T-helper 1 cell treated with Interleukin-12 subunit alpha and Interleukin-12 subunit beta and Interleukin-4 antibody, amounts not matched to agents 30 ng/mL and 1 ng/mL, for 36 hours (primary cell): ENCODE data around the gene DNAJC16. TPM values are rescaled to one million over a fixed set of nuclear protein-coding genes. Genes with fewer than 3 reads are reported as not detected.

Experiments used
- intact Hi-C: fragments of 100-400 bp; cut with micrococcal nuclease; formaldehyde crosslinking; loops from one replicate; pipeline ENCODE4 v1.15.1; 2024
- total RNA-seq: library from RNA; stranded (reverse); gene quantifications from 2 replicates; pipeline ENCODE4 v1.2.3, GENCODE V29; 2022

DNAJC16 gene
- total RNA-seq, 1 donor from 2014 or later, result 21.6 TPM

- intact Hi-C loops, result no loop called here
Observed at GRCh38 chr1:15531003-15531402, 4.4 kb downstream of the DNAJC16 start.

GRCh38 chr1:15531682-15532081 lies 5.0 kb downstream of the DNAJC16 start:
- intact Hi-C loops, result no loop called here

GRCh38 chr1:15538771-15539170 lies 12.1 kb downstream of the DNAJC16 start:
- intact Hi-C loops, result no loop called here

- intact Hi-C loops, result no loop called here
Observed at GRCh38 chr1:15540186-15540585, 13.5 kb downstream of the DNAJC16 start.

GRCh38 chr1:15541231-15541792 lies 14.7 kb downstream of the DNAJC16 start:
- intact Hi-C loops, result no loop called here

GRCh38 chr1:15542388-15543250 lies 16.0 kb downstream of the DNAJC16 start:
- intact Hi-C loops, result no loop called here

- intact Hi-C loops, result no loop called here
Observed at GRCh38 chr1:15543251-15543588, 16.6 kb downstream of the DNAJC16 start.

- intact Hi-C loops, result no loop called here
Observed at GRCh38 chr1:15543589-15544568, 17.2 kb downstream of the DNAJC16 start.

- intact Hi-C loops, result no loop called here
Observed at GRCh38 chr1:15546641-15547040, 20.0 kb downstream of the DNAJC16 start.

- intact Hi-C loops, result no loop called here
Observed at GRCh38 chr1:15550573-15550972, 23.9 kb downstream of the DNAJC16 start.

- intact Hi-C loops, result no loop called here
Observed at GRCh38 chr1:15557008-15557407, 30.4 kb downstream of the DNAJC16 start.

- intact Hi-C loops, result no loop called here
Observed at GRCh38 chr1:15557594-15557993, 30.9 kb downstream of the DNAJC16 start.

GRCh38 chr1:15558516-15558915 lies 31.9 kb downstream of the DNAJC16 start:
- intact Hi-C loops, result no loop called here

- intact Hi-C loops, result no loop called here
Observed at GRCh38 chr1:15559189-15559810, 32.7 kb downstream of the DNAJC16 start.

- intact Hi-C loops, result no loop called here
Observed at GRCh38 chr1:15568387-15569073, 41.9 kb downstream of the DNAJC16 start.

- intact Hi-C loops, result no loop called here
Observed at GRCh38 chr1:15570861-15571260, 44.2 kb downstream of the DNAJC16 start.

- intact Hi-C loops, result no loop called here
Observed at GRCh38 chr1:15571266-15571665, 44.6 kb downstream of the DNAJC16 start.

GRCh38 chr1:15573477-15573876 lies 46.8 kb downstream of the DNAJC16 start:
- intact Hi-C loops, result no loop called here

GRCh38 chr1:15574741-15575140 lies 48.1 kb downstream of the DNAJC16 start:
- intact Hi-C loops, result no loop called here

GRCh38 chr1:15575549-15576150 lies 49.0 kb downstream of the DNAJC16 start:
- intact Hi-C loops, result no loop called here
